HG02610 (cell line): ENCODE measurements around the gene TMEM132D.

Experiments used
- ATAC-seq: cut with Tn5 transposase; IDR thresholded peaks from one replicate; pipeline ENCODE4 v1.9.1; 2021; ENCODE audit warnings: mild to moderate bottlenecking, moderate library complexity; ENCODE audit not compliant: unreplicated experiment

TMEM132D gene

DNA sequence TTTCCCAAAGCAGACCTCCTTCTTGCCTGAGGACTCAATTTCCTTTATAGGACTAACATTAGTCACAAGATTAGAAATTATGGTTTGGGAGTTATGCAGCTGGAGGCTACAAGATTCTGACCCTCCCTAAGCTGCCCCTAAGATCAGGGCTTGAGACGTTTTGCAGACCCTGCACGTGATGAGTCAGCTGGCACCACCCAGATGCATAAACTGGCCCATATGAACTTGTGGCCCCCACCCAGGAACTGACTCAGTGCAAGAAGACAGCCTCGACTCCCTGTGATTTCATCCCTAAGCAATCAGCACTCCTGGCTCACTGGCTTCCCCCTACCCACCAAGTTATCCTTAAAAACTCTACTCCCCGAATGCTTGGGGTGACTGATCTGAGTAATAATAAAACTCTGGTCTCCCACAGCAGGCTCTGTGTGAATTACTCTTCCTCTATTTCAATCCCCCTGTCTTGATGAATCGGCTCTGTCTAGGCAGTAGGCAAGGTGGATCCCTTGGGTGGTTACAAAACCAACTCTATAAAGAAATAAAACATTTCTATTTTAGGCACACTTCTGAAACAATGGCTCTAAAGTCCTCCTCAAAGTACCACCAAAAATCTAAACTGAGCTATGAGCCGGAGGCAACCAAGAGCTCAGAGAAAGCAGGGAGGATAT is 233.4 kb downstream of the TMEM132D start:
- no peak for ATAC-seq

DNA sequence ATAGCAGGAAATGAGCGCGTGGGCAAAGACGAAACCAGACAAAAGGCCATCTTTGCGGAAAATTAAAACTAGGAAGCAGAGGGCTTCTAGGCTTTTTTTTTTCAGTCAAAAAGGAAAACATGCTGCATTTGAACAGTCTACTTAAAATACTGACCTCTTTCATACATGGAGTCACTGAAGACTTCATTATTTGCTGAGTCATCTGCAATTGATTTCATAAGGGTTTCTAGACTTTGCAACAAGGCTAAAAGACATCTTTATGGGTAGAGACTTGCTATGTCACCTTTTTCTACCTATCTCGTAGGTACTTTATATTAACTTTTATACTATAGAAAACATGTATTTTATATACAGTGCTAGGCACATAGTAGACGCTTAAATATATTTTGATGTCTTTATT is 238.4 kb downstream of the TMEM132D start:
- no peak for ATAC-seq

- ATAC-seq, result no peak
Measured at GRCh38 chr12:129662234-129662633, 241.6 kb downstream of the TMEM132D start.

- no peak for ATAC-seq
Measured at GRCh38 chr12:129660946-129661345, 242.9 kb downstream of the TMEM132D start.

- ATAC-seq, result no peak
Measured at GRCh38 chr12:129659961-129660622, 243.7 kb downstream of the TMEM132D start.

DNA sequence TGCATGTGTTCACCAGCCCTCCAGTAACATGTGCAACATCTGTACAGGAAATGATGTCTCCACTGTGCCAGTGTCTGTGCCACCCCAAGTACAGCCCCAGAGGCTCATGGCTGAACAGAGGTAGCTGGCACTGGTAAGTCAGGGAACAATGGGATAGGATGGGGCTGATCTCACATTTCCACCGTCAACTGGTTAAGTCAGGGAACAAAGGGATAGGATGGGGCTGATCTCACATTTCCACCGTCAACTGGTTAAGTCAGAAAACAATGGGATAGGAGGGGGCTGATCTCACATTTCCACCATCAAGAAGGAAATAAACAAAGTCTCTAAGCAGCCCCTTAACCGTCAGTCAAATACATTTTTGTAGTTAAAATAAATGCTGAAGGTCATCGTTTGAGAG is 246.6 kb downstream of the TMEM132D start:
- no peak for ATAC-seq

- no peak for ATAC-seq
Measured at GRCh38 chr12:129651951-129652350, 251.9 kb downstream of the TMEM132D start.

DNA sequence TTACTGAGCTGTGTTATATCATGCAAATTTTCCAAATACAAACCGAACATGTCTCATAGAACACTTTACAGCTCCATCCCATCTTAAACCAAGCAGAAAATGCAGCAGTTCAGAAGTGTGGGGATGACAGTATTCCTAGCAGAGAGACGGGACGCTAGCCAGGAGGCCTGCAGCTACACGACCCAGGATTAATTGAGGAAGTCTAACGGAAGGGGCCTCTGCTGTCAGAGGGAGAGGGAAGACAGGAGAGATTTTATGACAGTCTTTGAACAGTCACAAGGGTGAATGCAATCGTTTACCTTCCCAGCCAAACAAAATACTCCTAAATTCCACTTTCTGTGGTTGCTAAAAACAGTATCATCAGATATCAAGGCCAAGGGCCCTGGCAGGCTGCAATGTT is 261.9 kb downstream of the TMEM132D start:
- ATAC-seq, result no peak

- no peak for ATAC-seq
Measured at GRCh38 chr12:129635021-129635685, 268.7 kb downstream of the TMEM132D start.

GRCh38 chr12:129631316-129631715 is 272.5 kb downstream of the TMEM132D start:
- ATAC-seq, result no peak

- ATAC-seq, result no peak
Measured at GRCh38 chr12:129629901-129630300, 273.9 kb downstream of the TMEM132D start.

DNA sequence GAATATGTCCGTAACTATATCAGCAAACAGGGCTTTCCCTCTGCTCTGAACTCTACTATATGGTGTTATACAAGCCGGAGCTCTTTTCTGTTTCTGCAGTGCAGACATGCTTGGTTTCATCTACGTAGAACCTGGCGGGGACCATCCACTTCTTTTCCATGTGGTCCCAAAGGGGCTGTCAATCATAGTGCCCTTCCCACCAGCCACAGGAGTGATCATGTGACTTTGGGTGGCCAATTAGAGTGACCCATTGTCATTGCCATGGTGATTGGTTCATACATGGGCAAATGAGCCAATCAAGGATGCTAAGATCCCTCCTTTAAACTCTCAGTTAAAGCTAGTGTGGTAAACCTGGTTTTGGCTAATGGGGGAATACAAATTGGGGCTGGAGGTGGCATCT is 281.3 kb downstream of the TMEM132D start:
- ATAC-seq, result no peak

GRCh38 chr12:129619271-129619670 is 284.6 kb downstream of the TMEM132D start:
- ATAC-seq, result no peak

DNA sequence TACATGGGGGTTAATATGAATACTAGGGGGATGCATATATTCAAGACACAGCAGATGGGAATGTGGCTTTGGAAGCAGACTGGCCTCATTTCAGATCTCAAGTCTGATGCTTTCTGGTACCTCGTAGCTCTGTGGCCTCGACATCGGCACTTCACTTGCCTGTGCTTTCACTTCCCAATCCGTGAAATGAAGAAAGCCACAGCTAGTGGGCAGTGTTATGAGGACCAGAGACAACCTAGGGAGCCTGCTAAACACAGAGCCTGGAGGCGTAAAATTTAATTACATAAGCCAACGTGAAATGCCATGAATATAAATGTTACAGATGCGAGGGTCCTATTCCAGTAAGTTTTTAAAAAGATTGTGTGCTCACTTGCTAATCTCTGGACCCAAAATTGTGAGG is 286.0 kb downstream of the TMEM132D start:
- ATAC-seq, result no peak

- ATAC-seq, result no peak
Measured at GRCh38 chr12:129615001-129615400, 288.8 kb downstream of the TMEM132D start.

DNA sequence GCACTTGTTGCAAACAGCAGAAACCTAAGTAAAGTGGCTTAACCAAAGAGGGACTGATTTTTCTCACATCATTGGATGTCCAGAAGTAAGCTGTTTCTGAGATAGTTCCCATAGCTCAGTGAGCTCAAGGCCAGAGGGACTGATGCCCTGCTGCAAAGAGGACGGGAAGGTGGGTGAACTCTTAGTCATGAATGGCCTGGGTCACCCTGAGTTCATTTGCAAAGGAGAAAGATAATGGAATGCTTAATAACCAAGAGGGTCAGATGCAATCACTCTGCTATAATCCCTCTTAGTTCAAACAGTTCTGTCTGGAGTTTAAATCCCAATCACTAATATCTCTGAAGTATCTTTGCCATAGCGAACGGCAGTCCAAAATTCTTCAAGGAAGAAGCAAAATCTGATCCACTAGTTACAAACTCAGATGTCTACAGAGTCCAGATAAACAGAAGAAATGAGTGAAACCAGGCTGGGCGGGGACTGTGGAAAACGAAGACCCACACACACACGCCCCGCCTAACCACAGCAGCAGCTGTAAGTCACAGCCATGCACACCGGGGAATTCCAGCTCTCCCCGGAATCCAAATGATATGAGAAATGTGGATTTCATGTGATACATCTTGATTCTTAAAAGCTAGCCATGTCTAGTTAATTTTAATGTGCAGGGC is 289.5 kb downstream of the TMEM132D start:
- ATAC-seq, result no peak

DNA sequence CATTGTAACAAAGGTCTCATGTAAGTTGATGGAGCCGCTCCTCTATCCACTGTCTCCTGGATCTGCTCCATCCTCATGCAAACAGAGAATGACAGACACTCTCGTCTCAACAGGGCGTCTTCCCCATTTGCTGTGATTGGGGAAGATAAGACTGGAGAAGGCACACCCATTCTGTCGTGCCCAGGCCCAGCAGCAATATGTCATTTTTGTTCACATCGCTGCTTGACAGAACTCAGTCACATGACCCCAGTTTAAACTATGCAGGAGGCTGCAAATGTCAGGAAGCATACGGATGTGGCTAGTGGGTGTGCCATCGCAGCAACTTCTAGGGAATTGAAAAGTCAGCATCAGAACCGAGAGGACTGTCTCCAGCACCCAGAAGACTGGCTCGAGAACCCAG is 290.5 kb downstream of the TMEM132D start:
- ATAC-seq, result no peak

DNA sequence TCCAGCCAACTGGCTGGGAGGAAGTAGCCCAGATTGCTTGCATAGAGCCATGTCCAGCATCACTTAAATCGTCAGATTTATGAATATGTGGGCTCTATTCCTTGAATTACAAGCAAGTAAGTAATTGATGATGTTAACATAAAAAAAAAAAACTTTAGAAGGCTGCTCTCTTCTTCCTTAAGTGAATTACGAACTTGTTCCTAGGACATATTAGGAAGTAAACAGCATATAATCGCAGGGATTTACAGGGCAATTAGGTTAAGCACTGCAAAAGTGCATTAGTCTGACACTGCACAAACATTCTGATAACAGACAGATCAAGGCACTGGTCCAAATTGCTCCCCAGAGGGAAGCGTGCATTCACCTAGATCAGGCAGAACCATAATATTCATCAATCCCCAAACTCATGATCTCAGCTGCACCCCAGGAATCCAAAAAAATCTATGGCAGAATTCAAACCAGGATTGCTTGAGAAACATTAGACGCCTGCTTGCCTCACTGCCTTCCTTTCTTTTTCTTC is 293.2 kb downstream of the TMEM132D start:
- ATAC-seq, result no peak

DNA sequence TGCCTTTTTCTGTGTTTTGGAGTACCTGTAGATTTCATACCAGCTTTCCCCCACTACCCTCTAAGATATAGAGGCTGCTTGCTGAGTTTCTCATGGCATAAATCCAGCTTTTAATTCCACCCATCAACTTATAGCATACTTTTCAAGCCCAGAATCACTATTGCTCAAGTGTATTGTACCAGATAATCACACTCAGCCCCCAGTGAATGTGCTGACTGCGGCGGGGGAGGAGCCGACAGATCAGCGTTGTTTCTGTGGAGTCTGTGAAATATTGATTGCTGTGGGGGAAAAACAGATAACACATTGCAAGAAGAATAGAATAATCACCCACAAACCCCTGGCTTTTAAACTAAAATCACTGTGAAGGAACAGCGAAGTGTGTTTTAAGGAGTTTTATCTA is 296.1 kb downstream of the TMEM132D start:
- no peak for ATAC-seq

GRCh38 chr12:129607301-129607700 is 296.5 kb downstream of the TMEM132D start:
- ATAC-seq, result no peak

GRCh38 chr12:129606239-129606638 is 297.6 kb downstream of the TMEM132D start:
- no peak for ATAC-seq
